ENCODE results near the gene ACTG2. TPM values are rescaled to one million over a fixed set of nuclear protein-coding genes. Genes with fewer than 3 reads are reported as not detected.

ACTG2 gene
- total RNA-seq, 4 donors from 2014 or later = 37.7 to 809 (median 109) TPM

GRCh38 chr2:73925853-73926492 is 33.2 kb downstream of the ACTG2 start:
- Histone ChIP-seq H3K4me1 (peaks cover 8 to 55% (median 27%) of the 10 kb centered on the region in 3 donors), H3K27ac (peak overlapping the region; percentile 96 to 100 (median 98)), H3K27me3 (peaks cover 0 to 4% (median 0%) of the 10 kb centered on the region in 4 donors), H3K4me3 (peak overlapping the region; percentile 59 to 94 (median 88)), H3K36me3 (no peaks in the 10 kb centered on the region), H3K9me3 (no peaks in the 10 kb centered on the region)
- 47 to 59% methylated on average over 8 to 13 of the region's 13 CpGs for WGBS, 2 donors
- no peak for DNase-seq
- TF ChIP-seq CTCF (IDR thresholded peaks at IDR 0.05) = no peak
- no peak for TF ChIP-seq POLR2A (IDR thresholded peaks at IDR 0.05)
- intact Hi-C loops (cut with DNase I) = loop anchor here (5.0 kb wide), 1 partner anchor 56 kb away; the partner anchor contains the start of gene TET3

- no peaks in the 10 kb centered on the region for H3K27me3 ChIP-seq
- no peaks in the 10 kb centered on the region for H3K36me3 ChIP-seq
- intact Hi-C loops (cut with DNase I) = loop anchor here (5.0 kb wide), 1 partner anchor 56 kb away; the partner anchor contains the start of gene TET3
- DNase-seq = peak; percentile 93
- H3K9me3 ChIP-seq = no peaks in the 10 kb centered on the region
- peak within 1 kb of the TSS; percentile 59 to 94 (median 88) for H3K4me3 ChIP-seq
- WGBS, 2 donors = 0 to 1% methylated on average over 12 to 40 of the region's 50 CpGs
- peak within 1 kb of the TSS; percentile 96 to 100 (median 98) for H3K27ac ChIP-seq
- TF ChIP-seq CTCF (IDR thresholded peaks at IDR 0.05) (peak in 2 of 6 experiments; percentile 11 to 12), POLR2A (IDR thresholded peaks at IDR 0.05) (peak in 3 of 4 donors; percentile 91 to 96 (median 95))
- peaks cover 8 to 62% (median 31%) of the 10 kb centered on the region in 3 donors for H3K4me1 ChIP-seq
Observed at GRCh38 chr2:73926493-73927327, 33.9 kb downstream of the ACTG2 start, which contains the start of gene DGUOK. Gene DGUOK, plus strand, starts transcription at chr2:73926880. Its CDS starts 31 bp downstream, at chr2:73926911.

- no peak for TF ChIP-seq CTCF (IDR thresholded peaks at IDR 0.05)
- TF ChIP-seq POLR2A (IDR thresholded peaks at IDR 0.05) = no peak
- WGBS, 2 donors = 12 to 15% methylated on average over 6 of the region's 6 CpGs
Observed at GRCh38 chr2:73927344-73927743, 34.5 kb downstream of the ACTG2 start.

GRCh38 chr2:73928963-73929347 is 36.1 kb downstream of the ACTG2 start:
- Histone ChIP-seq H3K4me1 (peaks cover 8 to 82% (median 31%) of the 10 kb centered on the region in 3 donors), H3K36me3 (peaks cover 0 to 16% (median 0%) of the 10 kb centered on the region in 3 donors), H3K9me3 (no peaks in the 10 kb centered on the region), H3K27ac (no peak overlapping the region), H3K4me3 (no peak overlapping the region), H3K27me3 (no peaks in the 10 kb centered on the region)
- DNase-seq = no peak
- intact Hi-C loops (cut with DNase I) = loop anchor here (5.0 kb wide), 1 partner anchor 53 kb away; the partner anchor contains the start of gene TET3
- 75 to 89% methylated on average over 2 of the region's 2 CpGs for WGBS, 2 donors
- no peak for TF ChIP-seq CTCF (IDR thresholded peaks at IDR 0.05)
- TF ChIP-seq POLR2A (IDR thresholded peaks at IDR 0.05) = no peak

More at GRCh38 chr2:73927344-73927743, 34.5 kb downstream of the ACTG2 start:
- Histone ChIP-seq H3K9me3 (no peaks in the 10 kb centered on the region), H3K27ac (peak overlapping the region; percentile 96 to 100 (median 98)), H3K4me3 (peak overlapping the region; percentile 59 to 94 (median 88)), H3K27me3 (no peaks in the 10 kb centered on the region), H3K36me3 (peaks cover 0 to 3% (median 0%) of the 10 kb centered on the region in 3 donors), H3K4me1 (peaks cover 8 to 68% (median 31%) of the 10 kb centered on the region in 3 donors)
- intact Hi-C loops (cut with DNase I) = loop anchor here (5.0 kb wide), 1 partner anchor 55 kb away; the partner anchor contains the start of gene TET3
- DNase-seq = no peak

Data from esophagus squamous epithelium (tissue), 5 donors.